ENCODE results near the gene SV2C. TPM values are rescaled to one million over a fixed set of nuclear protein-coding genes. Genes with fewer than 3 reads are reported as not detected.

Gene SV2C
- total RNA-seq, 1 donor from 2014 or later = not detected

DNA sequence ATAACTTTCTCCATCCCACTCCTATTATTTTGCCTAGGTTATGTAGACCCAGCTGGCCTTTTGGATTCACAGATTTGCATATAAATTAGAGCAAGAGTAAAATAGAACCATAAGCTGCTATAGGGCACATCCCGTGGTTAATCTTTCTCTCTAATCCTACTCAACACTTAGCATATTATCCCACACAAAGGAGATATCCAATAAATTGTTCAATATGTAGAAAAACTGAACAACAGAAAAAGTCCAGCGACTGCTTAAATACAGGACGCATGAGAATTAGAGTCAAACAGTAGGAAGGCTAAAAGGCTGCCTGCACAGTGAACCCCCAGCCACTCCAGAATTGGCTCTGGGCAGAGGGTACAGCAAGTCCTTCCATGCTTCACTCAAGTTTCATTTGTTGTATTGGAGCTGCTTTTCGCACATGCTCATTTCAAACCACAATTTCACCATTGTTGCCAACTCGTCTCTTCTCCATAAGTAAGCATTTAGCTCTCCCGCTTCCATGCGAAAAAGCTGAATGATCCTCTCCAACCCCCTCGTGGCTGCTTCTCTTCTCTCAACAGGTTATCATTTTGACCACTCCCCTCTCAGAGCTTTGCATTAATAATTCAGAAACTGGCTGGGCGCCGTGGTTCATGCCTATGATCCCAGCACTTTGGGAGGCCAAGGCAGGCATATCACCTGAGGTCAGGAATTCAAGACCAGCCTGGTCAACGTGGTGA lies 305.8 kb downstream of the SV2C start:
- no peak for DNase-seq (ENCODE audit: low read depth)
- TF ChIP-seq, protein P1, sequence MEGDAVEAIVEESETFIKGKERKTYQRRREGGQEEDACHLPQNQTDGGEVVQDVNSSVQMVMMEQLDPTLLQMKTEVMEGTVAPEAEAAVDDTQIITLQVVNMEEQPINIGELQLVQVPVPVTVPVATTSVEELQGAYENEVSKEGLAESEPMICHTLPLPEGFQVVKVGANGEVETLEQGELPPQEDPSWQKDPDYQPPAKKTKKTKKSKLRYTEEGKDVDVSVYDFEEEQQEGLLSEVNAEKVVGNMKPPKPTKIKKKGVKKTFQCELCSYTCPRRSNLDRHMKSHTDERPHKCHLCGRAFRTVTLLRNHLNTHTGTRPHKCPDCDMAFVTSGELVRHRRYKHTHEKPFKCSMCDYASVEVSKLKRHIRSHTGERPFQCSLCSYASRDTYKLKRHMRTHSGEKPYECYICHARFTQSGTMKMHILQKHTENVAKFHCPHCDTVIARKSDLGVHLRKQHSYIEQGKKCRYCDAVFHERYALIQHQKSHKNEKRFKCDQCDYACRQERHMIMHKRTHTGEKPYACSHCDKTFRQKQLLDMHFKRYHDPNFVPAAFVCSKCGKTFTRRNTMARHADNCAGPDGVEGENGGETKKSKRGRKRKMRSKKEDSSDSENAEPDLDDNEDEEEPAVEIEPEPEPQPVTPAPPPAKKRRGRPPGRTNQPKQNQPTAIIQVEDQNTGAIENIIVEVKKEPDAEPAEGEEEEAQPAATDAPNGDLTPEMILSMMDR (conservative IDR thresholded peaks at IDR 0.05; ENCODE audit: low read depth, low read length) = no peak
- no peak overlapping the region for H3K4me3 ChIP-seq (ENCODE audit: low read depth, low read length)

- no peak overlapping the region for H3K4me3 ChIP-seq (ENCODE audit: low read depth, low read length)
- TF ChIP-seq, protein P1 (conservative IDR thresholded peaks at IDR 0.05; ENCODE audit: low read depth, low read length) = no peak
- no peak for DNase-seq (ENCODE audit: low read depth)
These were observed 306.5 kb downstream of the SV2C start for GRCh38 chr5:76389513-76390154.

DNA sequence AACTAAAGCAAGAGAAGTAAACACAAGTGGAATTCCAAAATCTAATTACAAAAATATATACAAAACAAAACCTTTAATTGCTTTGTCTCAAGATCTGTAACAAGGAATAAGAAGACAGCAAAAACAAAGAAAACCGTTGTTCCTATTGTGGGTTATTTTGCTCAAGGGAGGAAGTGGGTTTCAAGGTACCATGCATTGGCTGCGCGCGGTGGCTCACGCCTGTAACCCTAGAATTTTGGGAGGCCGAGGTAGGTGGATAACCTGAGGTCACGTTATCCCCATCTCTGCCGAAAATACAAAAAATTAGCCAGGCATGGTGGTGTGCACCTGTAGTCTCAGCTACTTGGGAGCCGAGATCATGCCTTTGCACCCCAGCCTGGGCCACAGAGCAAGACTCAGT lies 307.8 kb downstream of the SV2C start:
- TF ChIP-seq, protein P1 (conservative IDR thresholded peaks at IDR 0.05; ENCODE audit: low read depth, low read length) = no peak
- H3K4me3 ChIP-seq (ENCODE audit: low read depth, low read length) = no peak overlapping the region
- DNase-seq (ENCODE audit: low read depth) = no peak

GRCh38 chr5:76393035-76393680 lies 310.0 kb downstream of the SV2C start:
- TF ChIP-seq, protein P1 (conservative IDR thresholded peaks at IDR 0.05; ENCODE audit: low read depth, low read length) = no peak
- H3K4me3 ChIP-seq (ENCODE audit: low read depth, low read length) = no peak overlapping the region
- DNase-seq (ENCODE audit: low read depth) = no peak

DNA sequence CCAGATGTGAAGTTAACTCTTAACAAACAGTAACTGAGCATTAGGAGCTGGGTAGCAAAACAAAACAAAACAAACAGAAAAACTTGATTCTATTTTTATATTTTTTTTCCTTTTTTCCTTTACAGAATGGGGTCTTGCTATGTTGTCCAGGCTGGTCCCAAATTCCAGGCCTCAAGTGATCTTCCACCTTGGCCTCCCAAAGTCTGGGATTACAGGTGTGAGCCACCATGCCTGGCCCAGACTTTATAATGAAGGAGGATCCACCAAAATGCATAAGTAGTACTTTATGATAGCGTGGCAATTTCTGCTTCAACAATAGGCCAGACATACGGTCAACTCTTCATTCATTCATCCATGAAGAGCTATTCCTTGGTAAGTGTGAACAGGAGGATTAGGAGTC lies 314.0 kb downstream of the SV2C start:
- DNase-seq (ENCODE audit: low read depth) = no peak
- TF ChIP-seq, protein P1 (conservative IDR thresholded peaks at IDR 0.05; ENCODE audit: low read depth, low read length) = no peak
- no peak overlapping the region for H3K4me3 ChIP-seq (ENCODE audit: low read depth, low read length)

GRCh38 chr5:76399268-76399667 lies 316.1 kb downstream of the SV2C start:
- TF ChIP-seq, protein P1 (conservative IDR thresholded peaks at IDR 0.05; ENCODE audit: low read depth, low read length) = no peak
- no peak for DNase-seq (ENCODE audit: low read depth)
- no peak overlapping the region for H3K4me3 ChIP-seq (ENCODE audit: low read depth, low read length)
